NT2/D1 (cell line): ENCODE data around the gene C2CD3.

Experiments used
- SUZ12 ChIP-seq: IDR thresholded peaks from 2 replicates; pipeline ENCODE4 v1.6.1; 2011; ENCODE audit not compliant: insufficient read length, insufficient read depth; ENCODE audit errors: extremely low read depth
- YY1 ChIP-seq: IDR thresholded peaks from 2 replicates; pipeline ENCODE4 v1.6.1; 2011; ENCODE audit not compliant: insufficient read length, insufficient read depth

DNA sequence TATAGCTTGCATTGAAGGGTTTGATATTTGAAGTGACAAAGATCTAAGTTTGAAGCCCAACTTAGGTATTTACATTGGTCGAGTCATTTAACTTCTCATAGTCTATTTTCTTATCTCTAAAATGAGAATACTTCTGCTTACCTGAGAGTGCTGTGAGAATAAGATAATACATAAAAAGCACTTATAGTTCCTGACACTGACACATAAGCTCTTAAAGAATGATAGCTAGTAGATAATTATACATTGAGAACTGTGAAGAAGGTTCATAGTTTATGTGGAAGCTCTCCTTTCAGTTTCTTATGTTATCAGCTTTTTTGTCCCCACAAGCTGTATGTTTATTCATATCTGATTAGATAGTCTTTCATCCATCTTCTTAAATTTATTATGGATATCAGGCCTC lies 5.1 kb upstream of the C2CD3 start:
- TF ChIP-seq YY1 = no peak
- TF ChIP-seq SUZ12 = no peak
